GM18951 (cell line): ENCODE data around the gene RASSF8.

ENCODE experiments used
- POLR2A ChIP-seq: IDR thresholded peaks from 4 replicates; pipeline ENCODE4 v1.6.1; 2011; ENCODE audit warnings: mild to moderate bottlenecking; ENCODE audit not compliant: insufficient read length, insufficient read depth; ENCODE audit errors: extremely low read depth
- in situ Hi-C: fragments of 300-500 bp; cut with MboI; formaldehyde crosslinking; loops from one replicate; pipeline ENCODE4 v1.12.0; 2022; ENCODE audit warnings: low sequenced_read_pairs, mixed read lengths, inconsistent platforms; ENCODE audit not compliant: unreplicated experiment

Gene RASSF8

DNA sequence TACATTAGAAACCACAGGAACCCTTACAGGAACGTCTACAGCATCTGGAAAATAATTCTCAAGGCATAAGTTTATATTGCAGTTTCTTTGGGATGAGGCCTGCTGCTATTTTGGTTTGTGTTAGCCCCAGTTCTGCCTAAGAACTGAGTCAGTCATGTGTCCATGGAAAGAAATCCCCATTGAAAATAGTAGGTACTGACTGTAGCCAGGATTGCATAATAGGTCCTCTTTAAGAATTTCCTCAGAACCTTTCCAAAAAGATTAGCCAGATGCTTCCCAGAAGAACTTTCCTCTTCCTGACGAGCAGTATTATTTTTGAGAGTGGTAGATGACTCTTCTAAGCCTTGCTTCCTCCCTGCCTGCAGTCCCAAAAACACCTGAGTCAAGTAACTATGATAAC, 52.6 kb downstream of the RASSF8 start:
- in situ Hi-C loops, result no loop called here
- no peak for TF ChIP-seq POLR2A

DNA sequence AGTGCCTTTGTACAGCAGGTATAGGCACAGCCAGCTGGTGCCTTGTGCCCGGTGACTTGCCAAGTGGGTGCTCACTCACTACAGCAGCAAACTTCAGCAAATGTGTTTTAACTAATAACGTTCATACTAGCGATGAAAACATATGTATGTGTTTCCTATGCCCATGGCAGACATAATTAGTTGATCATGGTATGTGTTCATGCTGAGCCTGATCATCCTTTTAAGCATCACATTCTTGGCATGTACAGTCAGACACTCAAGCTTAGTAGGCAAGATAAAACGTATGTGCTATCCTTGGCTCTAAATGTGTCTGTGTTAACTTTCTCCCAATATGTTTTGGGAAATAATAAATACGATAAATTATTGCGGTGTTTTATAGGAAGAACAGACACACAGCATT, 55.6 kb downstream of the RASSF8 start:
- in situ Hi-C loops, result no loop called here

DNA sequence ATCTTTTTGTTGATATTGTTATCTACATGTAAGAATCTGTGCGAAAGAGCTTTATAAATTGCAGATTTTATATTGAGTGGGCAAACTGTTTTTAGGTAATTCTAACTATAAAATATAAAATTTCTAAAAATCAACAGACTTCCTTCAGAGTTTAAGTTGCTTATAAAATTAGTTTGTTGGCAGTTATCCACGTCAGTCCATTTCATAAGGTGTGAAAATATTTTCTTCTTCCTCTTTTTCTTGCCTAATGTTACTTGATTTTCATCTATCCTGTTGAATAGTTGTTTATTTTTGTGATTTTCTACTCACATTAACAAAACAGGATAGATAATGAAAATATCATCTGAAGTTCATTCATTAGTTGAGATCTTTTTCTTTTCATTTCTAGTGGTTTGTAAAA, 58.0 kb downstream of the RASSF8 start:
- TF ChIP-seq POLR2A, result no peak
- in situ Hi-C loops, result no loop called here

More for the DNA sequence above, 55.6 kb downstream of the RASSF8 start:
- TF ChIP-seq POLR2A, result no peak

DNA sequence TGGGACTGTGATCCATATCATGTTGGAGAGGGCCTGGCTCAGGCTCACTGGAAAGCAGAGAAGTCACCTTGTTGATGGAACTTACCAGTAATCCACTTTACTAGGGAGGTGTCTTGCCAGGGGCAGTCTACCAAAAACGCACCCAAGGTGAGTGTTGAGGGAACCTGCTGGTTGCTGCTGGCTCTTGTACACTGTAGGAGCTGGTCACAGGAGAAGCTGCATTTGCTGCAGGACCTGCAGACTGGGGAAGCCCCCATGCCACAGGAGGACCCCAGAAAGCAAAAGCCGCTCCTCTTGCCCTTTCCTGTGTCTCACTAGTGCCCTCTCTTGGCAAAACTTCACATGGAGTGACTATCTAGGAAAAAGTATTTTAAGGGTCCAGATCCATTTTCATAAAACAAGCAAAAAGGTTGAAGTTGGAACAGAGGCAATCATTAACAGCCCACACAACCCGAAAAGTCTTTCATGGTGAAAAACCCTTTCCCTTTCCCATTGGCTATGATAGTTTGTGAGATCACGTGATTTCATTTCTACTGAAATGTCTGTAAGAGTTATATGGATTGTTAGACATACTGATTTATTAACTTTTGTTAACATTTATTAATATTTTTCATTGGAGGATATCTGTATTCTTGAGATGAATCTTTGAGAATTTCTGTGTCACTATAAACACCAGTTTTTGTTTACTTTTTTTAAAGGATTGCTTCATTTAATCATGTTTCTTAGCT, 59.2 kb downstream of the RASSF8 start:
- in situ Hi-C loops, result no loop called here
- no peak for TF ChIP-seq POLR2A

DNA sequence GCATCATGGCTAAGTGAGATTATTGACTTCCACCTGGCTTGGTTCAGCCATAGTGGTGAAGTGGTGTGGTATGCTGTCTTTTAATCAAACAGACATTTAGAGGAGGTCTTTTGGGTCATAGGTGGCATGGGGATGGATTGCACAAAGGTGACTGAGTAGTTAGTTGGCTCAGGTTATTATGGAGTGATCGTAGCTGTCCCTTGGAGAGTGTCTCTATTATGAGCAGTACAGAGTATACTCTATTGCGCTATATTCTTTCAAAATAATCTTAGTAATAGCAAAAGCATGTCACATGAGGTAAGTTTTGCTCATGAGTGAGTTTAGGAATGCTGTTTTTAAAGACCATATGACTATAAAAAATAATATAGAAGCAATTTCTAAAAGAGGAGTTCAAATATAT, 60.4 kb downstream of the RASSF8 start:
- TF ChIP-seq POLR2A, result no peak
- in situ Hi-C loops, result no loop called here

DNA sequence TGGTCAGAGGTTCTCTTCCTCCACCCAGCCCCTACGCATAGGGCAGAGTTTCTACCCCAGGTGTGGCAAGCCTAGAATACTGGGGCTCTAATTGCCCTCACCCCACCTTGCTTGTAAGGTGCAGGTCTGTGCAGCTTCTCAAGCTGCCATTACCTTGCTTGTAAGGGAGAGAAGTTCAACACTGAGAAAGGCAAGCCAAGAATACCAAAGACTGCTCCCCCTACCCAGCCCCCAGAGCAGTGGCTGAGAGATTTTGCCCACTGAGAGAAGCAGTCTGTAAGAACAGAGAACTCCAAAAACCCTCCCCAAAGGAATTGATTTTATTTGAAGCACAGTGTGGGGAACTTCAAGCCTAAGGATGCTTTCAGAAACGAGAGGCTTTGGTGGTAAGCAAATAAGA, 63.1 kb downstream of the RASSF8 start:
- in situ Hi-C loops, result loop anchor here (10.0 kb wide), 1 partner anchor 587 kb away; no protein-coding TSS in a partner anchor
- no peak for TF ChIP-seq POLR2A

DNA sequence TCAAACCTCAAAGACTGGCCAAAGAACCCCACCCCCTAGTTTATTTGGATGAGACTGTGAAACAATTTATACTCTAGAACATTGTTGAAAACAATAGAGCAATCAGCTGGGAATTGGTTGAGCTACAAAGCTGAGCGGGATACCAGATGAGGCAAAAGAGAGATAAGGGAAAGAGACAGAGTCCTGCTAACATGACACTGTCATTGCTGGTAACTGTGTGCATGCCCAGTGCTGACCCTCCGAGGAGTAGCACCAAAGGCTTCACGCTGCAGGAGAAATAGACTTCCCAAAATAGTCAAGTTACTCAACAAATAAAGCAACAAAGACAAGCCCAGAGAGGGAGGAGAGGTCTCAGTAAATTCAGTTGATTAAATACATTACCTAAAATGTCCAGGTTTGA, 63.6 kb downstream of the RASSF8 start:
- in situ Hi-C loops, result loop anchor here (10.0 kb wide), 1 partner anchor 587 kb away; no protein-coding TSS in a partner anchor
- TF ChIP-seq POLR2A, result no peak

DNA sequence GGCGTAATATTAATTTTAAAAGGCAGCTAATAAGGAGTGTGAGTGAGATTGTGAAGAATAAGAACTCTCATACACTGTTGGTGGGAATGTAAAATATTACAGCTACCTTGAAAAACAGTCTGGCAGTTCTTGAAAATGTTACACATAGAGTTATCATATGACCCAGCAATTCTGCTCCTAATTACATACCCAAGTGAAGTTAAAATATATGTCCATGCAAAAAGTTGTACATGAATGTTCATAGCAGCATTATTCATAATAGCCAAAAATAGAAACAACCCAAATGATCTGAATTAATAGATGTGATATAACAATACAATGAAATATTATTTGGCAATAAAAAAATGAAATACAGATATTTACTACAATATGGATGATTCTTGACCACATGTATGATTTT, 68.2 kb downstream of the RASSF8 start:
- in situ Hi-C loops, result loop anchor here (10.0 kb wide), 1 partner anchor 592 kb away; no protein-coding TSS in a partner anchor
- no peak for TF ChIP-seq POLR2A

DNA sequence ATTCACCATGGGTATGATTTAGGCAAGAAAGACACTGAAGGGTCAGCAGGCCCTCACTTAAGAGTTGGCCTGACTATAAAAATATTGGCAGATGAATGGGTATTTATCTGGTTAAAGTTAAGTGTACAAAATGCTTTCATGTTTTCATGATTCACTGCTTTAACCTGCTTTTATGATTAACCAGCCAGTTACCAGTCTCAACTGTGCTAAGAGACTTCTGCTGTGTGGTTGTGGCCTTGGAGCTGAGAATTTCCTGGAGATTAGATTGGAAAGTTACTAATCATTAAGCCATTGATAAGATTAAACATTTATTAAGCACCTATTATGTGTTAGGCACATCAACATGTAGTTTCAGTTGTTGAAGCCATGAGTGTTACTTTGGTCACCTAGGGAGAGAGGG, 68.9 kb downstream of the RASSF8 start:
- no peak for TF ChIP-seq POLR2A
- in situ Hi-C loops, result loop anchor here (10.0 kb wide), 1 partner anchor 593 kb away; no protein-coding TSS in a partner anchor

DNA sequence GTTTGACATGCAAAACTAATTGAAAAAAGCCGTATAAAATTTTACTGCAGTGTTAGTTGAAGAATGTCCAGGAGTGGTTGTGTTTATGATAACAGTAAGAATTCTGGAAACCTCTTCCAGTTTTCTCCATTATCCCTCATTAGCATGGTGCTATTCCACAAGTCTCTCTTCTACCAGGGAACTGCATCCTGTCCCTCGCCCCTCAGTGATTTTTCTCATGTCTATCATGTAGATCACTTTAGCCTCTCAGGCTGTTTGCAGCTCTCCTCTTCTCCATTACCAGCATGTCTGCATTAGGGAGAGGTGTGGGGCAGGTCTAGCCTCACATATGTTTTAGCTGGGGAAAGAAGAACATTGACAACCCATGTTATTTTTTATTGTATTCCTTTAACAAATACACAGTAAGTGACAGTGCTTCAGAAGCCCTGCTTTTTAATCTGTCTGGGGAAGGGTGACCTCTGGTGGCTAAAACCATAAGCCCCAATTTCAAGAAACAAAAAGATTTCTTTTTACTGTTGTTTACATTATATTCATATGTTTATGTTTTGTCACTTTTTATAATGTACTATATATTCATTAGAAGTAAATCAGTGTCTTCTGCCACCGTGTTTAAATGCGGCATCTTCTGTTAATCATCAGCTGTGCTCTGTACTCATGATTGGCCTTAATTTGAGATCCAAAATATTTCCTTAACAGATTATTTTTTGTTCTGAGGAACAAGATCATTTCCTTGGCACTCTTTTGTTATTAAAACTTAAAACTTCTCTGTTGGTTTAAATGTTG, 70.7 kb downstream of the RASSF8 start:
- TF ChIP-seq POLR2A, result no peak
- in situ Hi-C loops, result loop anchor here (10.0 kb wide), 1 partner anchor 594 kb away; no protein-coding TSS in a partner anchor

DNA sequence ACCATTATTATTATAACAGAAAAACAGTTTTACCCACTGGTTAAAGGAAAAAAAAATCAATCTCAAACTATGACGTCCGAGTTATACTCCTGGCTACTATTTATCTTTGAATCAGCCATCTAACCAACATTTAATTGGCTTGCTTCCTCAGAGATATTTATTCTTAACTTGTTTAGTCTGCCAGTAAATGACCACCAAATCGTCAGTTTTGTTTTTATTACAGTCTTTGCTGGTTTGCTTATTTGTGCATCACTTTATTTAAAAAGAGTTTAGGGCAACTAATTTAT, 71.2 kb downstream of the RASSF8 start:
- TF ChIP-seq POLR2A, result no peak
- in situ Hi-C loops, result loop anchor here (10.0 kb wide), 1 partner anchor 595 kb away; no protein-coding TSS in a partner anchor

DNA sequence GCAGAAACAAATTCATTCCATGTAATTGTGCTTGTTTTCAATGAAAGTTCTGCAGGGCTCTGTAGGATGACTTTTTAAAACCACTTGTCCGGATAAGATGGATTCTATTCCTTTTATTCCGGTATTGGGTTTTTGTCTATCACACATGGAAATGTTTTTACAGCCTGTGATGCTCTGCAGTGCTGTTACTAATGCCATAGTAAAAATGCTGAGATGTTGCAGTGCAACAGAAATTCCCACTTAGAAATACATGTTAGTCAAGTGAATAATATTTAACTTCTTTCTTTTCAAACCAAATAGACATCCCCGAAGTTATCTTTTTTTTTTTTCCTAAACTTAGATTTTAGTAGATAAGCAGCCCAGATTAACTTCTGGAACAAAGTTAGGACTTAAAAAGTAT, 71.9 kb downstream of the RASSF8 start:
- TF ChIP-seq POLR2A, result no peak

DNA sequence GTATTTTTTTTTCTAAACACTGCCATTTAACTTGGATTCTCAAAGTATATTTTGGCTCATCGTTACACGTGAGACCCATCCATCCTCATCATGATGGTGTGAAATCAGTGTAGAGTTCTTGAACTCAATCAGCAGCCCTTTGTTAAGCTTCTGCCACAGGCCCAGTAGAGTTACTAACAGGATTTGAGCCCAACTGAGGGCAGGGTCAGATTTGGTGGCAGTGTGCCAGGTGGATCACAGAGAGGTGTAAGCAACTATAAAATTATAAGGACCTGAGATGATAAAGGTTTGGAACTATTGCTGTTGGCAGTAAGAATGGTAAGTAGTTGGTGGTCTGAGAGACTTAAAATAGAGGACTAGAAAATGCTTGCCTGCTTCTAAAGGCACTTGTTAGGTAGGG, 72.8 kb downstream of the RASSF8 start:
- in situ Hi-C loops, result no loop called here

More for the DNA sequence above, 71.9 kb downstream of the RASSF8 start:
- in situ Hi-C loops, result no loop called here

DNA sequence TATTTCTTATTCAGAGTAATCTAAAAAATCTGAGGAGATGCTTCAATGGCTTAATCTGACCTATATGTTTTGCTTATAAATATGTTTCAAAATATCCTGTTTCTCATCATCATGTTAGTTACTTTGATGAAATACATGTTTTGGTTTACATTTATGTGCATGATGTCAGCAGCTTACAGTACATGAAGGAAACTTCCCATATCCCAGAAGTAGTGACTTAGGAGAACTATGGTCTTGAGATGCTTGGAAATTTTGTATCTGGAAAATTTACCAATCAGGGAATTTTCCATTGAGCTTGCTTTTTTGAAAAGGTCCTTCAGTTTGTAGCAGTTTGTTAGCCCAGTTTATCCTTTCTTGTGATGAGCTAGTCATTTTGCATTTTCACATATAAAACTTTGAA, 73.3 kb downstream of the RASSF8 start:
- no peak for TF ChIP-seq POLR2A
- in situ Hi-C loops, result no loop called here

More for the DNA sequence above, 72.8 kb downstream of the RASSF8 start:
- TF ChIP-seq POLR2A, result no peak

DNA sequence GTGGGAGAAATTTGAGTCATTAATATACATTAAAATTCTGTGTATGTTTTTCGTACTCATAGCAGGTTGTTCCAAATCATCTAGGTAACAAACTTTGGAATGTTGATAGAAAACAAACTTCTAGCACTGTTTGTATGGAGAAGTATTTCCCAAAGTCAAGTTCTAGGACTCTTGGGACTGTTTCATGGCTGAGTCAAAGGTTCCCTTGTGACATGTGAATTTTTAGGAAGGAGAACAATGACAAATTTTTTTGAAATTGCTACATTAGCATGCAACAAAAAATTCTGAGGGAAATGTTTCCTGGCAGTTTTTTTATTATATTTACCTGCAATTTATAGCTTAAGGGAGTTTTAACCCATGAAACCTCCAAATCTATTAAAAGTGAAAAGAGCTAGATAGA, 73.8 kb downstream of the RASSF8 start:
- in situ Hi-C loops, result no loop called here
- no peak for TF ChIP-seq POLR2A
